Measurements from ENCODE around the gene RFTN1. TPM values are rescaled to one million over a fixed set of nuclear protein-coding genes. Genes with fewer than 3 reads are reported as not detected.

Gene RFTN1
- total RNA-seq, 1 experiment from 2014 or later: 2.2 TPM

DNA sequence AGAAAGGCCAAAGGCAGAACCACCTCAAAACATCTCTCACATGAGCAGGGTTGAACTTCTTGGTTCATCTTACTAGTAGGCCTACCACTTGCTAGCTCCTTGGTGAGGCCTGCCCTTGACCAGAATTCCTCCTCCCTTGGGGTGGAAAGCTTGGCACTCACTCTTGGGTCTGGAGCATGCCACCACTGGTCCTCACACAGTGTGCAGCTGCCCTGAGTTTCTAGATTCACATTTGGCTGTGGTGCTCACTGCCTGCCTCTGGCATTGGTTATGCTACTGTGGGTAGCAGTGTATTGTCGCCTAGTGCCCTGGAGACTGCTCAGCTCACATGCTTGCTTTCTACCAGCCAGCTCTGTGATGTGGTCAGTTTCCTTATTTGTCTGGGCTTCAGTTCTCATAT is 224.8 kb downstream of the RFTN1 start:
- Histone ChIP-seq H3K79me2 (ENCODE audit: insufficient read depth, low read length) (no peaks in the 10 kb centered on the region), H3K4ac (ENCODE audit: low read depth, low read length) (no peak overlapping the region), H4K8ac (replicated peaks; ENCODE audit: insufficient read length, low read depth, low read length) (no peak overlapping the region), H2AK5ac (ENCODE audit: insufficient read length, low read length) (no peak overlapping the region), H3K14ac (ENCODE audit: insufficient read depth, low read length) (no peak overlapping the region), H2BK120ac (ENCODE audit: low read depth, low read length, poor library complexity, severe bottlenecking) (no peak overlapping the region), H4K91ac (ENCODE audit: insufficient read length, low read depth, low read length) (no peak overlapping the region), H3K4me2 (ENCODE audit: insufficient read depth, insufficient read length, low read length) (no peak overlapping the region), H3K9ac (ENCODE audit: extremely low read depth, insufficient read length, low read length) (no peak overlapping the region), H2BK5ac (ENCODE audit: insufficient read length, low read length) (no peak overlapping the region), H3K27ac (ENCODE audit: insufficient read length, low read depth, low read length) (no peak overlapping the region), H2AFZ (ENCODE audit: low read length) (no peak overlapping the region), H3K79me1 (ENCODE audit: insufficient read depth, low read depth, low read length, poor library complexity, severe bottlenecking) (no peaks in the 10 kb centered on the region), H4K5ac (ENCODE audit: insufficient read length, low read depth, low read length) (no peak overlapping the region), H4K20me1 (ENCODE audit: control insufficient read depth, insufficient read depth, insufficient read length) (no peaks in the 10 kb centered on the region), H3K9me3 (ENCODE audit: control insufficient read depth, low read depth, low read length) (no peaks in the 10 kb centered on the region), H3T11ph (ENCODE audit: low read length) (no peak overlapping the region), H3K23me2 (ENCODE audit: insufficient read length, low read depth, low read length, poor library complexity, severe bottlenecking) (no peaks in the 10 kb centered on the region), H2BK12ac (ENCODE audit: insufficient read length, low read depth, low read length) (no peak overlapping the region), H3K27me3 (ENCODE audit: insufficient read depth, low read length) (no peaks in the 10 kb centered on the region), H2BK20ac (ENCODE audit: low read depth, low read length, poor library complexity, severe bottlenecking) (no peak overlapping the region), H2BK15ac (ENCODE audit: low read depth, low read length) (no peak overlapping the region), H3K4me1 (ENCODE audit: insufficient read depth, low read length) (no peaks in the 10 kb centered on the region), H3K56ac (ENCODE audit: insufficient read length, low read depth, low read length) (no peak overlapping the region), H3K23ac (ENCODE audit: insufficient read length, low read depth, low read length) (no peak overlapping the region), H3K18ac (ENCODE audit: insufficient read length, low read depth, low read length) (no peak overlapping the region)
- H3K4me3 Mint-ChIP-seq: no peak overlapping the region
- no peak for DNase-seq
- peaks cover 3% of the 10 kb centered on the region in 2 experiments; a peak in 2 of 5 replicates for H3K9me3 Mint-ChIP-seq
- no peak overlapping the region for H3K27ac Mint-ChIP-seq
- no peaks in the 10 kb centered on the region for H3K4me1 Mint-ChIP-seq
- no peak for TF ChIP-seq CTCF (conservative IDR thresholded peaks at IDR 0.05)
- WGBS (ENCODE audit: extremely low coverage, insufficient read length, low lambda C conversion rate): no CpG with 5 or more reads among the region's 1 CpG
- H3K27me3 Mint-ChIP-seq (ENCODE audit: low read depth): no peaks in the 10 kb centered on the region
- H3K36me3 Mint-ChIP-seq (ENCODE audit: insufficient read depth in 1 of 3, low read depth in 3 of 3): peaks cover 15 to 32% (median 21%) of the 10 kb centered on the region in 3 experiments
